SU-DHL-6 (cell line): Measurements from ENCODE around the gene CAMSAP1.

ENCODE experiments used
- EZH2phosphoT487 ChIP-seq: fragments of 200-600 bp; sonication (generic), shearing (Covaris generic); conservative IDR thresholded peaks from 2 replicates; pipeline ENCODE4 v1.6.1; 2018; ENCODE audit warnings: mild to moderate bottlenecking, antibody characterized with exemption, low read length, moderate library complexity, mixed read lengths
- TF ChIP-seq, protein P1 (sequence below): fragments of 200-600 bp; sonication (generic); IDR thresholded peaks from one replicate; pipeline ENCODE4 v1.5.1; 2017; ENCODE audit warnings: antibody characterized with exemption, mild to moderate bottlenecking, low read length, moderate library complexity; ENCODE audit not compliant: insufficient read depth, poor library complexity, severe bottlenecking

GRCh38 chr9:135937521-135938489 is 30.5 kb upstream of the CAMSAP1 start:
- TF ChIP-seq, protein P1, sequence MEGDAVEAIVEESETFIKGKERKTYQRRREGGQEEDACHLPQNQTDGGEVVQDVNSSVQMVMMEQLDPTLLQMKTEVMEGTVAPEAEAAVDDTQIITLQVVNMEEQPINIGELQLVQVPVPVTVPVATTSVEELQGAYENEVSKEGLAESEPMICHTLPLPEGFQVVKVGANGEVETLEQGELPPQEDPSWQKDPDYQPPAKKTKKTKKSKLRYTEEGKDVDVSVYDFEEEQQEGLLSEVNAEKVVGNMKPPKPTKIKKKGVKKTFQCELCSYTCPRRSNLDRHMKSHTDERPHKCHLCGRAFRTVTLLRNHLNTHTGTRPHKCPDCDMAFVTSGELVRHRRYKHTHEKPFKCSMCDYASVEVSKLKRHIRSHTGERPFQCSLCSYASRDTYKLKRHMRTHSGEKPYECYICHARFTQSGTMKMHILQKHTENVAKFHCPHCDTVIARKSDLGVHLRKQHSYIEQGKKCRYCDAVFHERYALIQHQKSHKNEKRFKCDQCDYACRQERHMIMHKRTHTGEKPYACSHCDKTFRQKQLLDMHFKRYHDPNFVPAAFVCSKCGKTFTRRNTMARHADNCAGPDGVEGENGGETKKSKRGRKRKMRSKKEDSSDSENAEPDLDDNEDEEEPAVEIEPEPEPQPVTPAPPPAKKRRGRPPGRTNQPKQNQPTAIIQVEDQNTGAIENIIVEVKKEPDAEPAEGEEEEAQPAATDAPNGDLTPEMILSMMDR = no peak
- TF ChIP-seq EZH2phosphoT487 = no peak
